Measurements from ENCODE around the gene JAZF1. TPM values are rescaled to one million over a fixed set of nuclear protein-coding genes. Genes with fewer than 3 reads are reported as not detected.

JAZF1 gene
- total RNA-seq, 1 donor from 2014 or later, result 0.96 TPM

DNA sequence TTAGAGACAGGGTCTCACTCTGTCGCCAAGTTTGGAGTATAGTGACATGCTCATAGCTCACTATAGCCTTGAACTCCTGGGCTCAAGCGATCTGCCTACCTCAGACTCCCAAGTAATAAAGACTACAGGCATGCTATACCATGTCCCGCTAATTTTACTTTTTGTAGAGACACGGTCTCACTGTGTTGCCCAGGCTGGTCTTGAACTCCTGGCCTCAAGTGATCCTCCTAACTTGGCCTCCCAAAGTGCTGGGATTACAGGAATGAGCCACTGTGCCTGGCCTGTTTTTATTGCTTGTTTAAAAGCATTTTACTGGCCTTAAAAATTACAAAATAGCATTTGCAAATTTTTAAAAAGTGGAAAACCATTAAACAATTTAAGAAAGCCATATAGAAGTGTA is 135.0 kb downstream of the JAZF1 start:
- Histone ChIP-seq H3K4me3 (ENCODE audit: low read depth, low read length) (no peak overlapping the region), H3K27me3 (ENCODE audit: control insufficient read depth, insufficient read depth, low read length) (no peaks in the 10 kb centered on the region), H3K36me3 (ENCODE audit: control insufficient read depth, insufficient read depth, low read length) (no peaks in the 10 kb centered on the region)
- TF ChIP-seq, protein P1, sequence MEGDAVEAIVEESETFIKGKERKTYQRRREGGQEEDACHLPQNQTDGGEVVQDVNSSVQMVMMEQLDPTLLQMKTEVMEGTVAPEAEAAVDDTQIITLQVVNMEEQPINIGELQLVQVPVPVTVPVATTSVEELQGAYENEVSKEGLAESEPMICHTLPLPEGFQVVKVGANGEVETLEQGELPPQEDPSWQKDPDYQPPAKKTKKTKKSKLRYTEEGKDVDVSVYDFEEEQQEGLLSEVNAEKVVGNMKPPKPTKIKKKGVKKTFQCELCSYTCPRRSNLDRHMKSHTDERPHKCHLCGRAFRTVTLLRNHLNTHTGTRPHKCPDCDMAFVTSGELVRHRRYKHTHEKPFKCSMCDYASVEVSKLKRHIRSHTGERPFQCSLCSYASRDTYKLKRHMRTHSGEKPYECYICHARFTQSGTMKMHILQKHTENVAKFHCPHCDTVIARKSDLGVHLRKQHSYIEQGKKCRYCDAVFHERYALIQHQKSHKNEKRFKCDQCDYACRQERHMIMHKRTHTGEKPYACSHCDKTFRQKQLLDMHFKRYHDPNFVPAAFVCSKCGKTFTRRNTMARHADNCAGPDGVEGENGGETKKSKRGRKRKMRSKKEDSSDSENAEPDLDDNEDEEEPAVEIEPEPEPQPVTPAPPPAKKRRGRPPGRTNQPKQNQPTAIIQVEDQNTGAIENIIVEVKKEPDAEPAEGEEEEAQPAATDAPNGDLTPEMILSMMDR (IDR thresholded peaks at IDR 0.05; ENCODE audit: insufficient read depth, low read length, poor library complexity, severe bottlenecking), result no peak
- DNase-seq (ENCODE audit: low read depth), result no peak

DNA sequence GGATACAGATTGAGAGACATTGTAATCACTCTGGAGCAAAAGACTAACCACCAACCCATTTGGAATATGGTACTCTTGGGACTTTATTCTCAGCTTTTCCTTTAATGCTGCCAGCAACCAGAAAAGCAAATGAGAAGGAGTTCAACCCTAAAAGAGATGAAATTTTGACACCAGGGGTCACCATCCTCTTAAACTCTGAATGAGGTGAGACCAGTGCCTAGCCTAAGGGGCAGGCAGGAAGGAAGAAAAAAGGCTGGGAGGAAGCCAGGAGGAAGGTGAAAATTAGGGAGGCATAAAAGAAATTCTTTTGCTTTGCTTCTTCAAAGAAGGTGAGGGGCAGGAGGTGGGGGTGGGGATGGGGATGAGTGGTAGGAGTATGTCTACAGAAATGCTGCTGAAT is 135.8 kb downstream of the JAZF1 start:
- Histone ChIP-seq H3K27me3 (ENCODE audit: control insufficient read depth, insufficient read depth, low read length) (no peaks in the 10 kb centered on the region), H3K4me3 (ENCODE audit: low read depth, low read length) (no peak overlapping the region), H3K36me3 (ENCODE audit: control insufficient read depth, insufficient read depth, low read length) (no peaks in the 10 kb centered on the region)
- TF ChIP-seq, protein P1 (IDR thresholded peaks at IDR 0.05; ENCODE audit: insufficient read depth, low read length, poor library complexity, severe bottlenecking), result no peak
- DNase-seq (ENCODE audit: low read depth), result no peak

DNA sequence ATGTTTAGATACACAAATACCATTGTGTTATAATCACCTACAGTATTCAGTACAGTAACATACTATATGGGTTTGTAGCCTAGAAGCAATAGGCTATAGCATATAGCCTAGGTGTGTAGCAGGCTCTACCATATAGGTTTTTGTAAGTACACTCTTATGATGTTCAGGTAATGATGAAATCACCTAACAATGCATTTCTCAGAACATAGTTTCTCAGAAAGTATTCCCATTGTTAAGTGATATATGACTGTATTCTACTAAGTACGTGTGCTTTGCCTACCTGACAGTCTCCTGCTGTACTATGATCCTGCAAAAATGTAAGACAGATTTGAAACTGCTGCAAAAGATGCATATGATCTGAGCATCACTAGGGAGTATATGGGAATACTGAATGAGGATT is 137.9 kb downstream of the JAZF1 start:
- TF ChIP-seq, protein P1 (IDR thresholded peaks at IDR 0.05; ENCODE audit: insufficient read depth, low read length, poor library complexity, severe bottlenecking), result no peak
- H3K36me3 ChIP-seq (ENCODE audit: control insufficient read depth, insufficient read depth, low read length), result no peaks in the 10 kb centered on the region
- no peak for DNase-seq (ENCODE audit: low read depth)
- H3K27me3 ChIP-seq (ENCODE audit: control insufficient read depth, insufficient read depth, low read length), result no peaks in the 10 kb centered on the region
- no peak overlapping the region for H3K4me3 ChIP-seq (ENCODE audit: low read depth, low read length)

DNA sequence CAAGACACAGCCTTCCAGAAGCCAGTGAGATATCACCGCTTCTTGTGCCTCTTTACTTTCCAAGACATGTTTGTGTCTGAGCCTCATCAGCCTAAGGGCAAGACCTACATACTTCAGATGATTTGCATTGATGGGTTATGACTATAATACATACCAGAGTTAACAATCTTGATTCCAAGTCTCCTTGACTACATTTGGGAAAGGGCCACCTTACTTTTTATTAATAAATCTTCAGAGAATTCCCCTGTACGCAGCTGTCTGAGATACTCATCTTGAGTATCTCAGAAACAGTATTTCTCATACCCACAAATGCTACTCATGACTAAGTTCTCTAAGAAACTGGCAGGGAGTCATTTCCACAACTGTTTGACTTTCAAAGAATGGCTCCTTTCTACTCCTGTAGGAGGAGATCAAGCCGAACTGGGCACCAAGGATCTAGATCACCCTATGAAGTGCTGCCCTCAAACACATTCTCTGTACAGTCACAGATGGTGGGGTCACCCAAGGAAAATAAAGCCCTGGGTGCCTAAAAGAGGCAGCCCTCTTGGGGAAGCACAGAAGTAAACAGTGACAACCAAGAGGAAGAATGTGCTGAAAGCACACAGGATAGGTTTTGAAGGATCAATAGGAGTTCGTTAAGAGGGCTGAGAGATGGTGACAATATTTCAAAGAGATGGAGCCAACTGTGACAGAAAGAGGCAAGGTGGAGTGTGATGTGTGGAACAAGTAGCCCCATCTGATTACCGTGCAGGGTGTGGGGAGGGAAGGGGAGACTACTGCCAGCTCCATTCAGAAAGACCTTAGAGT is 138.9 kb downstream of the JAZF1 start:
- no peak for DNase-seq (ENCODE audit: low read depth)
- Histone ChIP-seq H3K27me3 (ENCODE audit: control insufficient read depth, insufficient read depth, low read length) (no peaks in the 10 kb centered on the region), H3K4me3 (ENCODE audit: low read depth, low read length) (no peak overlapping the region), H3K36me3 (ENCODE audit: control insufficient read depth, insufficient read depth, low read length) (no peaks in the 10 kb centered on the region)
- TF ChIP-seq, protein P1 (IDR thresholded peaks at IDR 0.05; ENCODE audit: insufficient read depth, low read length, poor library complexity, severe bottlenecking), result no peak

DNA sequence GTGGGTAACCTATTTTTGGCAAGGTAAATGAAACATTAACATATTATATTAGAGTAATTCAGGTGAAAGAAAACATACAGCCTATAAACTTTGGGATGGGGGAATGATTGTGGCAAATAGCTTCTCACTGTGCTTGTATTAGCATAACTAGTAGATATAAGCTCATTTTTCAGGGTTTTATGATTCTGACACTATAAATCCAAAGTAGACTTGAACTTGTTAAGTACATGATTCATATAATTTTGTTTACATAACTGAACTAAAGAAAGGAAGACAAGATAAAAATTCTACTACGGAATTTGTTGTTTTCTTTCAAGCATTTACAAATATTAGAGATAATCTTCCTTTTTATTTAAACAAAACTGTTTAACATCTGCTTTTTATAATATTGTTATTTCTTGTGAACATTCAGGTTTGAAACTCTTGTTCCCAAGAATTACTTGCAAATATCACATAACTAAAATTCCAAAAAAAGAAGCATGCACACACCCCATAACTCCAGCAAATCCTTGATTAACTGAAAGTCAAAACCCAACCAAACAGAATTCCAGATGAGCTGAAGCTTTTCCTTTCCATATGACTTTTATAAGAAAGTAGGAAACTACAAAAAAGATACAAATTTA is 142.3 kb downstream of the JAZF1 start:
- TF ChIP-seq, protein P1 (IDR thresholded peaks at IDR 0.05; ENCODE audit: insufficient read depth, low read length, poor library complexity, severe bottlenecking), result no peak
- no peak for DNase-seq (ENCODE audit: low read depth)
- Histone ChIP-seq H3K36me3 (ENCODE audit: control insufficient read depth, insufficient read depth, low read length) (no peaks in the 10 kb centered on the region), H3K4me3 (ENCODE audit: low read depth, low read length) (no peak overlapping the region), H3K27me3 (ENCODE audit: control insufficient read depth, insufficient read depth, low read length) (no peaks in the 10 kb centered on the region)
